ENCODE results near the gene LSM6.

LSM6 gene

GRCh38 chr4:146175541-146176453, at the start of gene LSM6:
Gene LSM6, plus strand, starts transcription at chr4:146175718. Its CDS starts 7,204 bp downstream, at chr4:146182922.
- Mint-ChIP-seq H3K4me3 (peak within 1 kb of the TSS; percentile 87), H3K4me1 (ENCODE audit: low read depth) (peaks cover 54% of the 10 kb centered on the region), H3K27me3 (no peaks in the 10 kb centered on the region), H3K36me3 (ENCODE audit: low read depth) (peaks cover 39% of the 10 kb centered on the region), H3K9me3 (no peaks in the 10 kb centered on the region), H3K27ac (peak within 1 kb of the TSS; percentile 97)
- DNase-seq = peak; percentile 88

GRCh38 chr4:146132445-146132844, 43.1 kb upstream of the LSM6 start:
- peak overlapping the region; percentile 22 for H3K4me3 Mint-ChIP-seq
- H3K36me3 Mint-ChIP-seq (ENCODE audit: low read depth) = no peaks in the 10 kb centered on the region
- H3K9me3 Mint-ChIP-seq = no peaks in the 10 kb centered on the region
- peak; percentile 43 for DNase-seq
- H3K27me3 Mint-ChIP-seq = peaks cover 20% of the 10 kb centered on the region
- H3K27ac Mint-ChIP-seq = peak overlapping the region; percentile 88
- peaks cover 26% of the 10 kb centered on the region for H3K4me1 Mint-ChIP-seq (ENCODE audit: low read depth)

- H3K4me3 Mint-ChIP-seq = no peak overlapping the region
- no peaks in the 10 kb centered on the region for H3K36me3 Mint-ChIP-seq (ENCODE audit: low read depth)
- H3K27me3 Mint-ChIP-seq = peaks cover 39% of the 10 kb centered on the region
- no peak for DNase-seq
- no peak overlapping the region for H3K27ac Mint-ChIP-seq
- no peaks in the 10 kb centered on the region for H3K9me3 Mint-ChIP-seq
- peaks cover 26% of the 10 kb centered on the region for H3K4me1 Mint-ChIP-seq (ENCODE audit: low read depth)
Observed at GRCh38 chr4:146134761-146135445, 40.6 kb upstream of the LSM6 start.

- Mint-ChIP-seq H3K4me1 (ENCODE audit: low read depth) (peaks cover 26% of the 10 kb centered on the region), H3K4me3 (no peak overlapping the region), H3K27ac (no peak overlapping the region), H3K27me3 (peaks cover 39% of the 10 kb centered on the region), H3K9me3 (no peaks in the 10 kb centered on the region), H3K36me3 (ENCODE audit: low read depth) (no peaks in the 10 kb centered on the region)
- no peak for DNase-seq
Observed at GRCh38 chr4:146135941-146136340, 39.6 kb upstream of the LSM6 start.

- Mint-ChIP-seq H3K4me3 (no peak overlapping the region), H3K9me3 (no peaks in the 10 kb centered on the region), H3K4me1 (ENCODE audit: low read depth) (no peaks in the 10 kb centered on the region)
Observed at GRCh38 chr4:146142768-146143167, 32.8 kb upstream of the LSM6 start.

GRCh38 chr4:146143888-146144287, 31.6 kb upstream of the LSM6 start:
- Mint-ChIP-seq H3K36me3 (ENCODE audit: low read depth) (no peaks in the 10 kb centered on the region), H3K27ac (no peak overlapping the region), H3K27me3 (peaks cover 38% of the 10 kb centered on the region)

More at GRCh38 chr4:146142768-146143167, 32.8 kb upstream of the LSM6 start:
- H3K27ac Mint-ChIP-seq = no peak overlapping the region
- peaks cover 49% of the 10 kb centered on the region for H3K27me3 Mint-ChIP-seq
- no peaks in the 10 kb centered on the region for H3K36me3 Mint-ChIP-seq (ENCODE audit: low read depth)
- no peak for DNase-seq

GRCh38 chr4:146146918-146147317, 28.6 kb upstream of the LSM6 start:
- H3K4me1 Mint-ChIP-seq (ENCODE audit: low read depth) = no peaks in the 10 kb centered on the region
- no peak overlapping the region for H3K27ac Mint-ChIP-seq
- H3K36me3 Mint-ChIP-seq (ENCODE audit: low read depth) = no peaks in the 10 kb centered on the region
- DNase-seq = no peak
- H3K27me3 Mint-ChIP-seq = peaks cover 25% of the 10 kb centered on the region
- H3K9me3 Mint-ChIP-seq = no peaks in the 10 kb centered on the region
- no peak overlapping the region for H3K4me3 Mint-ChIP-seq

More at GRCh38 chr4:146143888-146144287, 31.6 kb upstream of the LSM6 start:
- Mint-ChIP-seq H3K4me3 (no peak overlapping the region), H3K9me3 (no peaks in the 10 kb centered on the region), H3K4me1 (ENCODE audit: low read depth) (no peaks in the 10 kb centered on the region)
- DNase-seq = no peak

- no peak for DNase-seq
- no peaks in the 10 kb centered on the region for H3K36me3 Mint-ChIP-seq (ENCODE audit: low read depth)
- no peak overlapping the region for H3K4me3 Mint-ChIP-seq
- H3K27me3 Mint-ChIP-seq = peaks cover 18% of the 10 kb centered on the region
- H3K27ac Mint-ChIP-seq = no peak overlapping the region
- no peaks in the 10 kb centered on the region for H3K4me1 Mint-ChIP-seq (ENCODE audit: low read depth)
- H3K9me3 Mint-ChIP-seq = no peaks in the 10 kb centered on the region
Observed at GRCh38 chr4:146148021-146148420, 27.5 kb upstream of the LSM6 start.

GRCh38 chr4:146154057-146154456, 21.5 kb upstream of the LSM6 start:
- H3K4me1 Mint-ChIP-seq (ENCODE audit: low read depth) = peaks cover 4% of the 10 kb centered on the region
- no peak overlapping the region for H3K4me3 Mint-ChIP-seq
- no peak for DNase-seq
- H3K27me3 Mint-ChIP-seq = peaks cover 32% of the 10 kb centered on the region
- H3K27ac Mint-ChIP-seq = no peak overlapping the region
- peaks cover 7% of the 10 kb centered on the region for H3K9me3 Mint-ChIP-seq
- H3K36me3 Mint-ChIP-seq (ENCODE audit: low read depth) = no peaks in the 10 kb centered on the region

- H3K9me3 Mint-ChIP-seq = peaks cover 7% of the 10 kb centered on the region
- H3K27ac Mint-ChIP-seq = no peak overlapping the region
- H3K36me3 Mint-ChIP-seq (ENCODE audit: low read depth) = no peaks in the 10 kb centered on the region
- peaks cover 10% of the 10 kb centered on the region for H3K4me1 Mint-ChIP-seq (ENCODE audit: low read depth)
- peaks cover 32% of the 10 kb centered on the region for H3K27me3 Mint-ChIP-seq
- no peak overlapping the region for H3K4me3 Mint-ChIP-seq
- no peak for DNase-seq
Observed at GRCh38 chr4:146155152-146155724, 20.3 kb upstream of the LSM6 start.

- H3K4me3 Mint-ChIP-seq = no peak overlapping the region
- H3K9me3 Mint-ChIP-seq = peaks cover 19% of the 10 kb centered on the region
- H3K27ac Mint-ChIP-seq = no peak overlapping the region
- peaks cover 10% of the 10 kb centered on the region for H3K4me1 Mint-ChIP-seq (ENCODE audit: low read depth)
- peaks cover 45% of the 10 kb centered on the region for H3K27me3 Mint-ChIP-seq
- peaks cover 4% of the 10 kb centered on the region for H3K36me3 Mint-ChIP-seq (ENCODE audit: low read depth)
- no peak for DNase-seq
Observed at GRCh38 chr4:146158036-146158745, 17.3 kb upstream of the LSM6 start.

GRCh38 chr4:146159384-146160058, 16.0 kb upstream of the LSM6 start:
- DNase-seq = no peak
- peaks cover 41% of the 10 kb centered on the region for H3K27me3 Mint-ChIP-seq
- H3K36me3 Mint-ChIP-seq (ENCODE audit: low read depth) = peaks cover 4% of the 10 kb centered on the region
- no peak overlapping the region for H3K27ac Mint-ChIP-seq
- peaks cover 19% of the 10 kb centered on the region for H3K9me3 Mint-ChIP-seq
- H3K4me3 Mint-ChIP-seq = no peak overlapping the region
- peaks cover 10% of the 10 kb centered on the region for H3K4me1 Mint-ChIP-seq (ENCODE audit: low read depth)

- H3K4me1 Mint-ChIP-seq (ENCODE audit: low read depth) = peaks cover 9% of the 10 kb centered on the region
- no peak overlapping the region for H3K4me3 Mint-ChIP-seq
- peaks cover 35% of the 10 kb centered on the region for H3K27me3 Mint-ChIP-seq
- peaks cover 22% of the 10 kb centered on the region for H3K9me3 Mint-ChIP-seq
- H3K27ac Mint-ChIP-seq = no peak overlapping the region
- no peak for DNase-seq
- H3K36me3 Mint-ChIP-seq (ENCODE audit: low read depth) = peaks cover 4% of the 10 kb centered on the region
Observed at GRCh38 chr4:146161243-146161642, 14.3 kb upstream of the LSM6 start.

GRCh38 chr4:146165221-146165620, 10.3 kb upstream of the LSM6 start:
- peaks cover 3% of the 10 kb centered on the region for H3K4me1 Mint-ChIP-seq (ENCODE audit: low read depth)
- peaks cover 15% of the 10 kb centered on the region for H3K9me3 Mint-ChIP-seq
- no peak overlapping the region for H3K4me3 Mint-ChIP-seq
- no peak overlapping the region for H3K27ac Mint-ChIP-seq
- peaks cover 16% of the 10 kb centered on the region for H3K27me3 Mint-ChIP-seq
- peaks cover 4% of the 10 kb centered on the region for H3K36me3 Mint-ChIP-seq (ENCODE audit: low read depth)
- DNase-seq = no peak

Measured in activated T-cell treated with anti-CD3 and anti-CD28 coated beads, Interleukin-2, amount 50 U/mL, for 24 hours (primary cell).